Mononuclear cell (primary cell): ENCODE data around the gene STAC2. TPM values are rescaled to one million over a fixed set of nuclear protein-coding genes. Genes with fewer than 3 reads are reported as not detected.

Source experiments
- total RNA-seq: library from RNA; depleted of rRNA; stranded (reverse); fragments of >200 nt; gene quantifications from one replicate; pipeline ENCODE4 v1.2.3, GENCODE V29; 2012

Gene STAC2
- total RNA-seq, 1 donor: not detected

Other genes with a start within 250 kb of the STAC2 start
- 9.6 TPM for gene PLXDC1, start 74.3 kb downstream of the STAC2 start, total RNA-seq
- gene ARL5C, start 59.8 kb downstream of the STAC2 start, total RNA-seq: not detected
- gene CACNB1, start 28.3 kb downstream of the STAC2 start, total RNA-seq: 4.5 TPM
- gene RPL19, start 25.7 kb downstream of the STAC2 start, total RNA-seq: 3,292 TPM
- gene FBXL20, start 175.7 kb upstream of the STAC2 start, total RNA-seq: 15.8 TPM
- 23.9 TPM for gene MED1, start 225.3 kb upstream of the STAC2 start, total RNA-seq
- gene CDK12, start 235.5 kb upstream of the STAC2 start, total RNA-seq: 91.3 TPM